HG03064 (cell line): Measurements from ENCODE around the gene KIZ.

Experiments
- ATAC-seq: cut with Tn5 transposase; IDR thresholded peaks from one replicate; pipeline ENCODE4 v1.9.1; 2021; ENCODE audit warnings: low read depth; ENCODE audit not compliant: unreplicated experiment

KIZ gene

GRCh38 chr20:21289651-21290050 lies 163.8 kb downstream of the KIZ start:
- no peak for ATAC-seq

- ATAC-seq = no peak
Measured at GRCh38 chr20:21291026-21291425, 165.1 kb downstream of the KIZ start.

- ATAC-seq = no peak
Measured at GRCh38 chr20:21294755-21295154, 168.9 kb downstream of the KIZ start.
